ENCODE measurements around the gene SLC35F1. TPM values are rescaled to one million over a fixed set of nuclear protein-coding genes. Genes with fewer than 3 reads are reported as not detected.

The SLC35F1 gene
- total and polyA plus RNA-seq, 2 donors (not counting 1 experiment from before 2014, with no cell fraction given), result not detected

GRCh38 chr6:118288355-118289124, 381.5 kb downstream of the SLC35F1 start:
- Histone ChIP-seq H3K27ac (ENCODE audit: low read length in 2 of 2) (no peak overlapping the region), H3K36me3 (replicated peaks in 1 of 2; ENCODE audit: control extremely low read depth in 1 of 2, control insufficient read depth in 1 of 2, extremely low read depth in 1 of 2, insufficient read depth in 2 of 2, low read length in 1 of 2) (no peaks in the 10 kb centered on the region), H3K4me2 (replicated peaks; ENCODE audit: low read depth, low read length, poor library complexity, severe bottlenecking) (no peak overlapping the region), H4K20me1 (ENCODE audit: control insufficient read depth, insufficient read depth, low read length, poor library complexity, severe bottlenecking) (no peaks in the 10 kb centered on the region), H3K27me3 (replicated peaks in 1 of 4; ENCODE audit: control extremely low read depth in 1 of 4, control insufficient read depth in 3 of 4, insufficient read depth in 4 of 4, low read length in 3 of 4) (no peaks in the 10 kb centered on the region), H2AFZ (ENCODE audit: insufficient read depth, low read depth, low read length, poor library complexity, severe bottlenecking) (no peak overlapping the region), H3K4me3 (ENCODE audit: control extremely low read depth in 1 of 5, extremely low read depth in 1 of 5, insufficient read depth in 1 of 5, low read depth in 2 of 5, low read length in 4 of 5) (no peak overlapping the region), H3K9ac (ENCODE audit: low read length) (no peak overlapping the region), H3K9me3 (ENCODE audit: control extremely low read depth in 1 of 3, control insufficient read depth in 2 of 3, insufficient read depth in 1 of 3, low read length in 2 of 3) (no peaks in the 10 kb centered on the region), H3K79me2 (ENCODE audit: control insufficient read depth, insufficient read depth, low read length) (no peaks in the 10 kb centered on the region), H3K4me1 (ENCODE audit: control insufficient read depth in 2 of 2, insufficient read depth in 2 of 2, low read length in 2 of 2) (no peaks in the 10 kb centered on the region)
- CTCF ChIA-PET, result no interaction called here
- WGBS (ENCODE audit: insufficient coverage), result 70% methylated on average over 1 of the region's 2 CpGs
- no peak overlapping the region for H3K4me3 Mint-ChIP-seq
- intact Hi-C loops (cut with micrococcal nuclease), result no loop called here
- H3K27me3 Mint-ChIP-seq, result peaks cover 3% of the 10 kb centered on the region
- no peaks in the 10 kb centered on the region for H3K9me3 Mint-ChIP-seq (ENCODE audit: insufficient read depth)
- no peak for ATAC-seq (ENCODE audit: low read depth)
- no peaks in the 10 kb centered on the region for H3K4me1 Mint-ChIP-seq
- TF ChIP-seq CTCF (IDR thresholded peaks at IDR 0.05), result no peak
- no peak for TF ChIP-seq EZH2 (IDR thresholded peaks at IDR 0.05; ENCODE audit: borderline replicate concordance, insufficient read depth, low read depth, low read length, poor library complexity, severe bottlenecking)
- H3K27ac Mint-ChIP-seq, result no peak overlapping the region
- POLR2A ChIA-PET, result no interaction called here
- no peak for DNase-seq

GRCh38 chr6:118292558-118292957, 385.5 kb downstream of the SLC35F1 start:
- ATAC-seq (ENCODE audit: low read depth), result no peak
- Mint-ChIP-seq H3K4me3 (no peak overlapping the region), H3K9me3 (ENCODE audit: insufficient read depth) (no peaks in the 10 kb centered on the region), H3K4me1 (no peaks in the 10 kb centered on the region), H3K27me3 (peaks cover 7% of the 10 kb centered on the region), H3K27ac (no peak overlapping the region)
- intact Hi-C loops (cut with micrococcal nuclease), result no loop called here
- Histone ChIP-seq H2AFZ (ENCODE audit: insufficient read depth, low read depth, low read length, poor library complexity, severe bottlenecking) (no peak overlapping the region), H4K20me1 (ENCODE audit: control insufficient read depth, insufficient read depth, low read length, poor library complexity, severe bottlenecking) (no peaks in the 10 kb centered on the region), H3K4me1 (ENCODE audit: control insufficient read depth in 2 of 2, insufficient read depth in 2 of 2, low read length in 2 of 2) (no peaks in the 10 kb centered on the region), H3K36me3 (replicated peaks in 1 of 2; ENCODE audit: control extremely low read depth in 1 of 2, control insufficient read depth in 1 of 2, extremely low read depth in 1 of 2, insufficient read depth in 2 of 2, low read length in 1 of 2) (no peaks in the 10 kb centered on the region), H3K4me2 (replicated peaks; ENCODE audit: low read depth, low read length, poor library complexity, severe bottlenecking) (no peak overlapping the region), H3K9ac (ENCODE audit: low read length) (no peak overlapping the region), H3K27me3 (replicated peaks in 1 of 4; ENCODE audit: control extremely low read depth in 1 of 4, control insufficient read depth in 3 of 4, insufficient read depth in 4 of 4, low read length in 3 of 4) (no peaks in the 10 kb centered on the region), H3K4me3 (ENCODE audit: control extremely low read depth in 1 of 5, extremely low read depth in 1 of 5, insufficient read depth in 1 of 5, low read depth in 2 of 5, low read length in 4 of 5) (no peak overlapping the region), H3K79me2 (ENCODE audit: control insufficient read depth, insufficient read depth, low read length) (no peaks in the 10 kb centered on the region), H3K27ac (ENCODE audit: low read length in 2 of 2) (no peak overlapping the region), H3K9me3 (ENCODE audit: control extremely low read depth in 1 of 3, control insufficient read depth in 2 of 3, insufficient read depth in 1 of 3, low read length in 2 of 3) (no peaks in the 10 kb centered on the region)
- WGBS (ENCODE audit: insufficient coverage), result no CpG with 5 or more reads among the region's 4 CpGs
- CTCF ChIA-PET, result no interaction called here
- TF ChIP-seq EZH2 (IDR thresholded peaks at IDR 0.05; ENCODE audit: borderline replicate concordance, insufficient read depth, low read depth, low read length, poor library complexity, severe bottlenecking) (no peak), CTCF (IDR thresholded peaks at IDR 0.05) (no peak)
- no peak for DNase-seq
- POLR2A ChIA-PET, result no interaction called here
